ENCODE measurements around the gene SLC5A8.

SLC5A8 gene

GRCh38 chr12:101209319-101210302 lies at the start of gene SLC5A8:
TSS of gene SLC5A8 (minus strand) at chr12:101210238. CDS start at chr12:101209848, 390 bp downstream.
- no peak for DNase-seq

- DNase-seq: no peak
These were observed 47.3 kb upstream of the SLC5A8 start for GRCh38 chr12:101257357-101257756.

GRCh38 chr12:101256266-101256665 lies 46.2 kb upstream of the SLC5A8 start:
- DNase-seq: no peak

GRCh38 chr12:101243616-101244015 lies 33.6 kb upstream of the SLC5A8 start:
- DNase-seq: no peak

GRCh38 chr12:101243074-101243473 lies 33.0 kb upstream of the SLC5A8 start:
- no peak for DNase-seq

- DNase-seq: no peak
These were observed 28.8 kb upstream of the SLC5A8 start for GRCh38 chr12:101238800-101239329.

GRCh38 chr12:101238306-101238705 lies 28.3 kb upstream of the SLC5A8 start:
- DNase-seq: no peak

GRCh38 chr12:101235686-101236085 lies 25.6 kb upstream of the SLC5A8 start:
- no peak for DNase-seq

- no peak for DNase-seq
These were observed 21.6 kb upstream of the SLC5A8 start for GRCh38 chr12:101231636-101232035.

GRCh38 chr12:101230547-101230946 lies 20.5 kb upstream of the SLC5A8 start:
- DNase-seq: no peak

GRCh38 chr12:101229841-101230241 lies 19.8 kb upstream of the SLC5A8 start:
- no peak for DNase-seq

GRCh38 chr12:101221301-101221700 lies 11.3 kb upstream of the SLC5A8 start:
- DNase-seq: no peak

GRCh38 chr12:101216810-101217209 lies 6.8 kb upstream of the SLC5A8 start:
- DNase-seq: no peak

GRCh38 chr12:101207086-101207780 lies 2.8 kb downstream of the SLC5A8 start:
- DNase-seq: no peak

- DNase-seq: no peak
These were observed 5.3 kb downstream of the SLC5A8 start for GRCh38 chr12:101204602-101205304.

GRCh38 chr12:101200824-101201223 lies 9.2 kb downstream of the SLC5A8 start:
- DNase-seq: no peak

GRCh38 chr12:101200145-101200544 lies 9.9 kb downstream of the SLC5A8 start:
- DNase-seq: no peak

GRCh38 chr12:101186291-101186690 lies 23.7 kb downstream of the SLC5A8 start:
- no peak for DNase-seq

- no peak for DNase-seq
These were observed 28.3 kb downstream of the SLC5A8 start for GRCh38 chr12:101181776-101182175.

- DNase-seq: no peak
These were observed 35.5 kb downstream of the SLC5A8 start for GRCh38 chr12:101174541-101174940.

GRCh38 chr12:101173197-101173749 lies 36.8 kb downstream of the SLC5A8 start:
- DNase-seq: no peak

- DNase-seq: no peak
These were observed 37.7 kb downstream of the SLC5A8 start for GRCh38 chr12:101172316-101172715.

GRCh38 chr12:101168001-101168400 lies 42.0 kb downstream of the SLC5A8 start:
- no peak for DNase-seq
